SJCRH30 (cell line): Measurements from ENCODE around the gene MIOS. TPM values are rescaled to one million over a fixed set of nuclear protein-coding genes. Genes with fewer than 3 reads are reported as not detected.

Experiments
- DNase-seq, 2 experiments: peaks; one replicate each; pipeline ENCODE4 v3.0.0-alpha.2; 2015 to 2020
- H3K27ac ChIP-seq: fragments of 250-450 bp; sonication (Bioruptor Pico); 2 replicates; pipeline ENCODE4 v1.5.1; 2020; ENCODE audit warnings: mild to moderate bottlenecking, moderate library complexity
- H3K27me3 ChIP-seq: fragments of 250-450 bp; sonication (Bioruptor Pico); 2 replicates; pipeline ENCODE4 v1.5.1; 2020; ENCODE audit warnings: mild to moderate bottlenecking, moderate library complexity
- H3K36me3 ChIP-seq: fragments of 250-450 bp; sonication (Bioruptor Pico); 2 replicates; pipeline ENCODE4 v1.5.1; 2020; ENCODE audit warnings: mild to moderate bottlenecking, moderate library complexity
- H3K4me1 ChIP-seq: fragments of 250-450 bp; sonication (Bioruptor Pico); 2 replicates; pipeline ENCODE4 v1.5.1; 2020; ENCODE audit warnings: mild to moderate bottlenecking, moderate library complexity
- H3K4me3 ChIP-seq: fragments of 250-450 bp; sonication (Bioruptor Pico); 2 replicates; pipeline ENCODE4 v1.5.1; 2020; ENCODE audit warnings: mild to moderate bottlenecking, moderate library complexity
- H3K9me3 ChIP-seq: fragments of 250-450 bp; sonication (Bioruptor Pico); replicated peaks from 2 replicates; pipeline ENCODE4 v1.5.1; 2020; ENCODE audit warnings: mild to moderate bottlenecking, moderate library complexity
- total RNA-seq: library from RNA; depleted of rRNA; stranded (reverse); fragments of >200 nt; shearing (Covaris generic); gene quantifications from 2 replicates; pipeline ENCODE4 v1.2.3, GENCODE V29; 2014; rRNA removed

MIOS gene
- 44.4 and 47.1 TPM in 2 replicates for total RNA-seq

DNA sequence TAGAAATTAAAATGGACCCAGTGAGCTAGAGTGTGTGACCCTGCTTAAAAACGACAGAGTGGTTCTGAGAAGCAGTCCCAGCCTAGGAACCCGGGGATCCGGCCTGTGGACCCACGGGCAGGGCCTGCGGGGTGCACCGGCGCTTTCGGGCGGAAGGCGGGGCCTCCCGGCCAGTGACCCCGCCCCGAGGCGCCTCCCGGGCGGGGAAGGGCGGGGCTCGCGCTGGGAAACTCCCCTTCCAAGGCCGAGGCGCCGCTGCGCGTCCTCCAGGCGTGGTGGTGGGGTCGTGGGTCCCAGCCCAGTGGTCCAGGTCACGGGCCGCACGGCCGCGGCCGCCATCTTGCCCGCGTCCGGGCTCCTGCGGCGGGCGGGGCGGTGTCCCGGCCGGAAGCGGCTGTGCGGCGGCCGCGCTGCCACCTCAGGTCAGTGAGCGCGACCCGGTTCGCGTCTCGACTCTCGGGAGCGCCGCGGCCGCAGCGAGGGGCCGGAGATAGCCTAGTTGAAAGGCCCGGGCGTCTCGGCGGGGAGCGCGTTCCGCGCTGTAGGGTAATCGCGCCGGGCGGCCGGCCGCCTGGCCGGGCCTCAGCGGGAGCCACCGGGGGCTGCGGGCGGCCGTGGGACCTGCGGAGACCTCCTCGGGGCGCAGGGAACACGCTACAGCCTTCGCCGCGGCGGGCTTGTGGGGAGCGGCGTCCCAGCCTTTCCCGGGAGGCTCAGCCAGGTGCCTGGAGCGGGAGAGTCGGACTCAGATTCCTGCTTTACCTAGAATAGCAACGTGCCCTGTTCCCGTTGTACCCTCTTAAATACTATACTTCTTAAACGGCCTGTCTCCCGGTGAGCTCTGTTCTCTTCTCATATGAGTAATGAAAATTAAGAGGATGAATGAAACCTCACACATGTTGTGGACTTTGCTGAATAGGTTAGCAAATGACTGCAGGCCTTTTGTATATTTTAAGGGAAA lies at the start of gene MIOS:
Gene MIOS (plus strand): TSS at position 234 of the 961 bp plus-strand sequence. CDS start 5,592 bp downstream, outside the sequence.
- Histone ChIP-seq H3K27ac (peak within 1 kb of the TSS; percentile 68), H3K4me1 (peaks cover 11% of the 10 kb centered on the region; the same call in 1 of the 2 replicates), H3K36me3 (peaks cover 10% of the 10 kb centered on the region), H3K4me3 (peak within 1 kb of the TSS; percentile 91), H3K27me3 (no peaks in the 10 kb centered on the region), H3K9me3 (no peaks in the 10 kb centered on the region)
- peak; percentile 87 to 88 for DNase-seq

DNA sequence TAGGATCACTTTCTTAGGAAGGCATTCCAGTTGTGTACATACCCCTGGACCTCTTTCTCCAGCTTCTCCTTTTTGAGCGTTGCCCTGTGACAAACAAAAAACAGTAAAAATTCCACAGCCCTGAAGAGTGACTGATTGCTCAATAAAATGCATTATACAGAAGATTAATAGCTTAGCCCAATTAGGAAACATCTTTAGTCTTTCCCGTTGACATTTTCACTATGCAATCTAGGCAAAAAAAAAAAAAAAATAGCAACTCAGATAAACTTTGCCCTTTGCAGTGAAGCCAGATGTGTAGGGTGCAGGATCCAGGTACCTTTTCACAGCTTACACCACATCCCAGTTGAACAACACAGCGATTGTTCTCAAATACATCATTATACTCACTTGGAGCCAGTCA lies 48.9 kb upstream of the MIOS start:
- Histone ChIP-seq H3K4me3 (no peak overlapping the region), H3K9me3 (no peaks in the 10 kb centered on the region), H3K27ac (no peak overlapping the region), H3K4me1 (no peaks in the 10 kb centered on the region), H3K36me3 (no peaks in the 10 kb centered on the region), H3K27me3 (no peaks in the 10 kb centered on the region)
- DNase-seq = no peak

GRCh38 chr7:7519056-7519455 lies 47.6 kb upstream of the MIOS start:
- no peaks in the 10 kb centered on the region for H3K27me3 ChIP-seq
- no peaks in the 10 kb centered on the region for H3K9me3 ChIP-seq
- no peaks in the 10 kb centered on the region for H3K4me1 ChIP-seq
- H3K36me3 ChIP-seq = no peaks in the 10 kb centered on the region
- H3K4me3 ChIP-seq = no peak overlapping the region
- no peak overlapping the region for H3K27ac ChIP-seq
- DNase-seq = no peak

DNA sequence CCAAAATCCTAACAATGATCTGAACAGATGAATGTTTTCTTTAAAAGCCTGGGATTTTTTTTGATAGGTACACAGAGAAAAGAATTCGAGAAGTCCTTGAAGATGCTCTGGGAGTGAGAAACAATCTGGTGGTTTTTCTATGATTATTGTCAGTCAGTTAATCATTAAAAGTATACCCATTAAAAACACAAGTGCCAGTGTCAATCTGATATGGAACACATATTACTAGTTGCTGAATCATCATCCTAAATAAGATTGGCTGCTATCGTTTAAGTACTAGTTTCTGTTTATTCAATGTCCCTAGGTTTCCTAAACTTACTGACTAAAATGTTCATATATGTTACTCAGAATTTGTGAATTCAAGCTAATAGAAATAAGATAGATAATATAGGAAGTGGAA lies 47.2 kb upstream of the MIOS start:
- Histone ChIP-seq H3K4me3 (no peak overlapping the region), H3K36me3 (no peaks in the 10 kb centered on the region), H3K27me3 (no peaks in the 10 kb centered on the region), H3K4me1 (no peaks in the 10 kb centered on the region), H3K9me3 (no peaks in the 10 kb centered on the region), H3K27ac (no peak overlapping the region)
- DNase-seq = no peak

DNA sequence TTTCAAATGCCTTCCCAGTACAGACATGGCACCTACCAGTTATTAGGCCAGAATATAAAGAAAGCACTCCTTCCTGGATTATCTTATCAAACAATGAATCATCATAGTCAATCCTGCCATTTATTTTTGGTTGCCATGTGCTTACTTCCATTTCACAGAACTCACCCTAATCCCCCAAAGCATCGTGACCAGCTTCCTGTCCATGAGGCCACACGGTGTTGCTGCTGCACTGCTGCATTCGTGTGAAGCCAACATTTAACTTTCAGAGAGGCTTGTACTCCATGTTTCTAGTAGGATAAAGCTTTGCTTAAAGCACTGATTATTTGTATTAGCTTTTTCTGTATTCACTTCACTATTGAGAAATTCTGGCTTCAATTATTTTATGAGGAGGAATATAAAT lies 45.4 kb upstream of the MIOS start:
- H3K36me3 ChIP-seq = no peaks in the 10 kb centered on the region
- no peak overlapping the region for H3K27ac ChIP-seq
- no peaks in the 10 kb centered on the region for H3K4me1 ChIP-seq
- no peaks in the 10 kb centered on the region for H3K9me3 ChIP-seq
- no peaks in the 10 kb centered on the region for H3K27me3 ChIP-seq
- DNase-seq = peak; percentile 12 to 39
- no peak overlapping the region for H3K4me3 ChIP-seq

DNA sequence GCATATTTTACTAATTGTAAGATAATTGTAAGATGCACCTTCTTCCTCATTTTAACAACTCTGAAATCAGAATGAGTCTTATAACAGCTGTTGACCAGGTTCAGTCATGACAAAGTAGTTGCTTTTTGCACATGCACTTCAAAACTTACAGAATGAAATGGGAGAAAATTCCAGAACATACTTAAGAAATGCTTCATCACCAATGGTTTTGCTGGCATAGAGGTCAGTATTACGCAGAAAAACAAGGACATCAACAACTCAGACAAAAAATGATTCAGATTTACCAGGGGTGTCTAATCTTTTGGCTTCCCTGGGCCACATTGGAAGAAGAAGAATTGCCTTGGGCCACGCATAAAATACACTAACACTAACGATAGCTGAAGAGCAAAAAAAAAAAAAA lies 44.3 kb upstream of the MIOS start:
- Histone ChIP-seq H3K4me1 (no peaks in the 10 kb centered on the region), H3K4me3 (no peak overlapping the region), H3K27me3 (no peaks in the 10 kb centered on the region), H3K9me3 (no peaks in the 10 kb centered on the region), H3K27ac (no peak overlapping the region), H3K36me3 (no peaks in the 10 kb centered on the region)
- DNase-seq = no peak

GRCh38 chr7:7524121-7524520 lies 42.6 kb upstream of the MIOS start:
- Histone ChIP-seq H3K27ac (no peak overlapping the region), H3K4me1 (no peaks in the 10 kb centered on the region), H3K4me3 (no peak overlapping the region), H3K9me3 (no peaks in the 10 kb centered on the region), H3K36me3 (no peaks in the 10 kb centered on the region), H3K27me3 (no peaks in the 10 kb centered on the region)
- DNase-seq = no peak

DNA sequence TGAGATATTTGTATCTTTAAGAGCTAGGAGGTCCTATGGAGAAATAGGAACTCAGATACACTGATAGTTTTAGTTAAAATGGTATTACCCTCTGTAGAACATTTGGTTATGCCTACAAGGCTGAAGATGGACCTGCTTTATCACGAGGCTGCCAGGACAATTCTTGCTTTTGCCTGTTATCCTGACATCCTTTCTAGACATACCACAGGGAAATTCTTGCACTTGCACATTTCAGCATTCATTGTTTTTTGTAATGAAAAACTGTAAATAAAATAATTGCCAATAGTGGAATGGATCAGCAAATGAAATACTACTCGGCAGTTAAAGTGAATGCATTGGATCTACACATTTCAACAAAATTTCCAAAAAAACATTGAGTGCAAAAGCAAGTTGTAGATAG lies 40.7 kb upstream of the MIOS start:
- no peak overlapping the region for H3K4me3 ChIP-seq
- H3K27me3 ChIP-seq = no peaks in the 10 kb centered on the region
- no peak overlapping the region for H3K27ac ChIP-seq
- DNase-seq = no peak
- no peaks in the 10 kb centered on the region for H3K36me3 ChIP-seq
- H3K4me1 ChIP-seq = no peaks in the 10 kb centered on the region
- no peaks in the 10 kb centered on the region for H3K9me3 ChIP-seq

GRCh38 chr7:7527047-7527446 lies 39.6 kb upstream of the MIOS start:
- H3K27ac ChIP-seq = no peak overlapping the region
- H3K36me3 ChIP-seq = no peaks in the 10 kb centered on the region
- DNase-seq = no peak
- no peaks in the 10 kb centered on the region for H3K4me1 ChIP-seq
- H3K4me3 ChIP-seq = no peak overlapping the region
- no peaks in the 10 kb centered on the region for H3K27me3 ChIP-seq
- no peaks in the 10 kb centered on the region for H3K9me3 ChIP-seq

- no peak overlapping the region for H3K27ac ChIP-seq
- no peaks in the 10 kb centered on the region for H3K4me1 ChIP-seq
- H3K27me3 ChIP-seq = no peaks in the 10 kb centered on the region
- H3K36me3 ChIP-seq = no peaks in the 10 kb centered on the region
- H3K9me3 ChIP-seq = no peaks in the 10 kb centered on the region
- no peak for DNase-seq
- no peak overlapping the region for H3K4me3 ChIP-seq
Measured at GRCh38 chr7:7529328-7529727, 37.4 kb upstream of the MIOS start.

DNA sequence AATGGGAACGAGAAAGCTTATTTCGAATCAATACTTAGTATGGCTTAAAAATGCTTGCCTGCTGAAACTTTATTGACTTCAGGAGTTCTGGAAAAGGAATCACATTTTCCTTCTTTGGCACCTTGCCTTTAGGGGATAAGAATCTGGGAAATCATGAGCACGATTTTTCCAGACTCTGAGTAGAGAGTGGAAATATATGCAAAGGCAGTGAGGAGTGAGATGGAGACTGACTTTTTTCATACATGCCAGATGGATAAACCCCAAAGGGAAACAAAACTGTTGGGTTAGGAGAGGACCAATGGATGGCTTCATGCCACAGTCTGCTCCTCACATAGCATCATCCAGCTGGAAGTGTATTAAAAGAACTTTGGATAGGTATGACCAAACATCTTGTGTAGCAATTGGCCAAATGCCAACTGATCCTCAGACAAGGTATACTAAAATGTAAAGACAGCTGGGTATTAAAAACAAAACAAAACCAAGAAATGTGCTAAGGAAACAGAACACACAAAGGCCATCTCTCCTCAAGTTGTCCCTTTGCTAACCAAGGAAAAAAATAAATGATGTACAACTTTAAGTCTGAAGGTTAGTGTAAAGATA lies 32.8 kb upstream of the MIOS start:
- Histone ChIP-seq H3K27ac (no peak overlapping the region), H3K27me3 (no peaks in the 10 kb centered on the region), H3K4me1 (peaks cover 12% of the 10 kb centered on the region), H3K4me3 (no peak overlapping the region), H3K36me3 (no peaks in the 10 kb centered on the region), H3K9me3 (no peaks in the 10 kb centered on the region)
- no peak for DNase-seq

- Histone ChIP-seq H3K27ac (no peak within 1 kb of the TSS), H3K9me3 (no peaks in the 10 kb centered on the region), H3K4me3 (no peak within 1 kb of the TSS), H3K4me1 (peaks cover 12% of the 10 kb centered on the region), H3K36me3 (no peaks in the 10 kb centered on the region), H3K27me3 (no peaks in the 10 kb centered on the region)
- peak in 1 of 2 experiments; percentile 35 for DNase-seq
Measured at GRCh38 chr7:7535691-7536090, 31.0 kb upstream of the MIOS start, which contains the start of gene COL28A1. Gene COL28A1 (minus strand): TSS chr7:7535873. CDS start chr7:7532875, 2,998 bp downstream.

DNA sequence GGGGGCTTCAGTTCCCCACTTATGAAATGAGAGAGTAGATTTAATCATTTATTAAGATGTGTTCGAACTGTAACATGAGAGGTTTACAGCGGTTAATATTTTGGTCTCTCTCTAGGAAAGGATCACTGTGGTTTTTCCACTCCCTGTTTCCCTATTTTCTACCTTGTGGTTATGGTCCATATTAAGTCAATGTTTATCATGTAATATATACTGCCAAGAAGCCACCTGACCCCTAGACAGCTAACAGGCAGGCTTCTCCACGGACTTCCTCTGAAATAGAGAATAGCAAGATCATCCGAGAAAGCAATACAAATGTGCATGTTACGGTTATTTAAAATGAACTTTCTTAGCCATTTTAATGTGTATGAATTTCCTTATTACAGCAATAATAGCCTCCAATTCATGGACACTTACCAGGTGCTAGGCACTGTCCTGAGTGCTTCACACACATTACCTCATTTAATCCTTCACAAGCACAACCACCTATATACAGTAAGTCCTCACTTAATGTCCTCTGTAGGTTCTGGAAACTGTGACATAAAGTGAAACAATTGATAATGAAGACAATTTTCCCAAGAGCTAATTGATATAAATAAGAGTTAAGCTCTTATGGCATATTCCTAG lies 30.2 kb upstream of the MIOS start:
- Histone ChIP-seq H3K27ac (no peak overlapping the region), H3K27me3 (no peaks in the 10 kb centered on the region), H3K36me3 (no peaks in the 10 kb centered on the region), H3K9me3 (no peaks in the 10 kb centered on the region), H3K4me1 (peaks cover 12% of the 10 kb centered on the region), H3K4me3 (no peak overlapping the region)
- peak in 1 of 2 experiments; percentile 63 for DNase-seq

- Histone ChIP-seq H3K4me3 (no peak overlapping the region), H3K27me3 (no peaks in the 10 kb centered on the region), H3K9me3 (no peaks in the 10 kb centered on the region), H3K36me3 (no peaks in the 10 kb centered on the region), H3K27ac (no peak overlapping the region), H3K4me1 (peaks cover 12% of the 10 kb centered on the region)
- DNase-seq = no peak
Measured at GRCh38 chr7:7537711-7538110, 29.0 kb upstream of the MIOS start.

GRCh38 chr7:7539152-7539551 lies 27.5 kb upstream of the MIOS start:
- DNase-seq = no peak
- H3K9me3 ChIP-seq = no peaks in the 10 kb centered on the region
- H3K27me3 ChIP-seq = no peaks in the 10 kb centered on the region
- no peaks in the 10 kb centered on the region for H3K36me3 ChIP-seq
- H3K4me1 ChIP-seq = peaks cover 12% of the 10 kb centered on the region
- H3K4me3 ChIP-seq = no peak overlapping the region
- no peak overlapping the region for H3K27ac ChIP-seq
